GM21737 (cell line): ENCODE data around the gene ATF5.
A peak's percentile ranks its signal among the peaks of the same experiment; 100 is the strongest.

Source experiments
- ATAC-seq: cut with Tn5 transposase; IDR thresholded peaks from one replicate; pipeline ENCODE4 v1.9.1; 2021; ENCODE audit warnings: mild to moderate bottlenecking, moderate library complexity; ENCODE audit not compliant: unreplicated experiment

The ATF5 gene, protein sequence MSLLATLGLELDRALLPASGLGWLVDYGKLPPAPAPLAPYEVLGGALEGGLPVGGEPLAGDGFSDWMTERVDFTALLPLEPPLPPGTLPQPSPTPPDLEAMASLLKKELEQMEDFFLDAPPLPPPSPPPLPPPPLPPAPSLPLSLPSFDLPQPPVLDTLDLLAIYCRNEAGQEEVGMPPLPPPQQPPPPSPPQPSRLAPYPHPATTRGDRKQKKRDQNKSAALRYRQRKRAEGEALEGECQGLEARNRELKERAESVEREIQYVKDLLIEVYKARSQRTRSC

DNA sequence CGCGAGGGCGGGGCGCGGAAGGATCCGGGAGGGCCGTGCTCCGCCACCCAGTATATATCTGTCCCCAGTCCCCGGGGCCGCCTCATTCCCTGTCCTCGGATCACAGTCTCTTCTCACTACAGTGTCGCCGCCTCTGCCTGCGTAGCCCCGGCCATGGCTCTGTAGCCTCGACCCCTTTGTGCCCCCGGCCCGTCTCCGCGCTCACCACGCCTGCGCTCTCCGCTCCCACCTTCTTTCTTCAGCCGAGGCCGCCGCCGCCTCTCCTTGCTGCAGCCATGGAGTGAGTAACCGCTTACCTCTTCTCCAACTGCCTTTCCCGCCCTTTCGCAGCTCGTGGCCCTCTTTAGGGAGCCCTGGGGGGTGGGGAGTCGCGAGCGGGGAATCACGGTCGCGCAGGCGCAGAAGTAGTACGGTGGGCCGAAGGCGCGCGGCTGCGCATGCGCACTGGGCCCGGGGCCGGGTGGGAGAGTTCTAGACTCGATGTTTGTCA is at the start of gene ATF5, which contains the start of gene NUP62:
Gene ATF5, plus strand, starts transcription at position 85 of the 490 bp plus-strand sequence. CDS start 1,646 bp downstream, outside the sequence.
Gene NUP62, minus strand, starts transcription at position 384 of the 490 bp plus-strand sequence. CDS start 19,697 bp downstream, outside the sequence.
- ATAC-seq, result peak; percentile 39

DNA sequence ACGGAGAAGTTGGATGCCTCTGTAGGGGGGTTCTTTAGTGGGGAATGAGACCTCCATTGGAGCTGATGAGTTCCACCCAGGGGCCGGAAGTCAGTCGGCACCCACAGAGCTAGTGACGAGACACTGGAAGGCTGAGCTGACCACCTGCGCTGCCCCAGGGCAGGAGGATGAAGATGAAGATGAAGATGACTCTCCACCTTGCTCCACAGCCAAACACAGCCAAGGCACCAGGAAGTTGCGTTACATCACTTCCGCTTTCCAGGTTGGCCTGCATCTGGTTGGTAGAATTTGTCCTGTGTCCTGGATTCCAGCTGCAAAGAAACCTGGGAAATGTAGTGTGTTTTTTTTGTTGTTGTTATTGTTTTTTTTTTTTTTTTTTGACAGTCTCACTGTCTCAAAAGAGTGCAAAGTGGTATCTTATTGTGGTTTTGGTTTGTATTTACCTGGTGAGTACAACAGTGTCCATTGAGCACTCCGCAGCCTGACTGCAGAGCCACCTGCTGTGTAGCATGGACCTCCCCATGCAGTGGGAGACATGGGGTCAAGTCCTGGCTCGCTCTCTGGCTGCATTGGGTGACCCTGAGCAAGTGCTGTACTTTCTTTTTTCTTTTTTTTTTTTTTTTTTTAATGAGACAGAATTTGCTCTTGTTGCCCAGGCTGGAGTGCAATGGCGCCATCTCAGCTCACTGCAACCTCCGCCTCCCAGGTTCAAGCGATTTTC is 49.6 kb upstream of the ATF5 start:
- no peak for ATAC-seq

DNA sequence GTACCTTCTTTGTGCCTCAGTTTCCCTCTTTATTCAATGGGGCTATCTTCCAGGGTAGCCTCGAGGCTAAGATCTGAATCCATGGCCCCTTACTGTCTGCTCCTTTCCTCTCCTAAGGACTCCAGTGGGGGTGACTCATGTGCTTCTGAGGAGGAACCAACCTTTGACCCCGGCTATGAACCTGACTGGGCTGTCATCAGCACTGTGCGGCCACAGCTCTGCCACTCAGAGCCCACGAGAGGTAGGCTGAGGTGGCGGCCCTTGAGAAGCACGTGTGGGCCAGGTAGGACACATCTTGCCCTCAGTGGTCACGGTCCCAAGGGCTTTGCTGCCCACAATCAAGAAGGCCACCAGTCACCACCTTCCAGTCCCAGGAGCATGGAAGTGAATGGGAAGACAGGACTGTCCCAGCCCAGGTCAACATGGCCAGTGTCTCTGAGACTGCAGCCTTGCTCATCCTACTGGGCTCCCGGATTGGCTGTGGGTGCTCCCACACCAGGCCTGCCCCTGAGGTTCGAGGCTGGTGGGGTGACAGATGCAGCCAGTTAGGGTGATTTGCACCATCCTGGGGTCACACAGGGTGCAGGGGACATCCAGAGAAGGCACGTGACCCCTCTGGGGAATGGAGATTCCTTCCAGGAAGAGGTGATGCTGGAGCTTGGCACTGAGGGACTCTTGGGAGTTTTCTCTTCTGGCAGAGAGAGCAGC is 48.7 kb upstream of the ATF5 start:
- ATAC-seq, result no peak

DNA sequence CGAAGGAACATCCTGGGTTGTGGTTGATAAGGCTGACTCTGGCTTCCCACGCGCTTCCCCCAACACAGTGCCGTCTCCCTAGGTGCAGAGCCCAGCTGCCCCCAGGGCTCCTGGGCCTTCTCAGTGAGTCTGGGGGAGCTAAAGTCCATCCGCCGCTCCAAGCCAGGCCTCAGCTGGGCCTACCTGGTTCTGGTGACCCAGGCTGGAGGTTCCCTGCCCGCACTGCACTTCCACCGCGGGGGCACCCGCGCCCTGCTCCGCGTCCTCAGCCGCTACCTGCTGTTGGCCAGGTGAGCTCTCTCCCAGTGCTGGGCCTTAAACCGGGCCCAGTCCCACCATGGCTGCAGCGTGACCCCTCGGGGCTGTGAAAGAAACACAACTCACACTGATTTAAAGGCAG is 47.8 kb upstream of the ATF5 start:
- ATAC-seq, result no peak

DNA sequence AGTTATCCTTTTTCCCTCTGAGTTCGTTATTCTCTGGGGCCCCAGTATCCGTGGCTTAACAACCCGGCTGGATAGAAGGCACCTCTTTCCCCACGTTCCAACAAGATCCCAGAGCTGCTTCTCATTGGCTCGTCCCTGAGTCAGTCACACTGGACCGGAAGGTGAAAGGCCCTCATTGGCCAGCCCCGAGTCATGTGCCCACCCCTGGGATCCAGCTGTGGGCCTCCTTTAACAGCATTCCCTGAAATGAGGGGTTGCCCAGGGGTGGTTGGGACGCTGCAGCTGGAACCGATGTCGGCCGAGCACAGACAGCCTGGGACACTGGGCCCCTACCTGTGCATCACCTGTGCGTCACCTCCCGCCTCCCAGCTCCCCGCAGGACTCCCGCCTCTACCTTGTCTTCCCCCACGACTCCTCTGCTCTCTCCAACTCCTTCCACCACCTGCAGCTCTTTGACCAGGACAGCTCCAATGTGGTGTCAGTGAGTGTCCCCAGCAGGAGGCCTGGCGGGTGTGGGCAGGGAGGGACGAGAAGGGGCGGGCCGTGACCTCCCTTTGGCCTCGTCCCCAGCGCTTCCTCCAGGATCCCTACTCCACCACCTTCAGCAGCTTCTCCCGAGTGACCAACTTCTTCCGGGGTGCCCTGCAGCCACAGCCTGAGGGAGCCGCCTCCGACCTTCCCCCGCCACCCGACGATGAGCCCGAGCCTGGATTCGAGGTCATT is 47.2 kb upstream of the ATF5 start:
- no peak for ATAC-seq

DNA sequence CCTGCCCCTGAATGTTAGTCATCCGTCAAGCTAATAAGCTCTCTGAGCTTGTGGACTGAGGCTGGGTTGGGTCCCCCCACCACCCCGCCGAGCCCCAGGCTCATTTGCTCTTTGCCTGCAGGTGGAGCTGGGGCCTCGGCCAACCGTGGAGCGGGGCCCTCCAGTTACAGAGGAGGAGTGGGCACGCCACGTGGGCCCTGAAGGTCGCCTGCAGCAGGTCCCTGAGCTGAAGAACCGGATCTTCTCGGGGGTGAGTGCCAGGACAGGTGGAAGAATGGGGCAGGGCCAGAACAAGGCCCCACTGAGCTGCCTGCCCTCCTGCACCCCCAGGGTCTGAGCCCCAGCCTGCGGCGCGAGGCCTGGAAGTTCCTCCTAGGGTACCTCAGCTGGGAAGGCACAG is 46.4 kb upstream of the ATF5 start:
- no peak for ATAC-seq

DNA sequence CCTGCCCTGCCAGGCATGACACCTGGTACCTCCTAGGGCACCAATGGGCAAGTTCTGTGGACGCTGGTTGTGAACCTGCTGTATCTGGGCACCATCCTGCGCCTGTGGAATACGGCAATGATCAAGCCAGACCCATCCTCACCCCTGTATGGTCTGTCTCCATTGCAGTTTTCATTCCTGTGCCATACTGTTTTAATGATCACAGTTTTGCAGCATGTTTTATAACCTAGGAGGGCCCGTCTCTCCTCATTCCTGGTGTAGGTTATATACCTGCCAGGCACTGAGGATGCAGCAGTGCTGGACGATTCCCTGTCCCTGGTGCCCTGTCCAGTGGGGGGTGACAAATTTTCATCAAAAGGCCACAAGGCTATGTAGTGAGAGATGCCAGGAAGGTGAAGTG is 45.9 kb upstream of the ATF5 start:
- ATAC-seq, result no peak

DNA sequence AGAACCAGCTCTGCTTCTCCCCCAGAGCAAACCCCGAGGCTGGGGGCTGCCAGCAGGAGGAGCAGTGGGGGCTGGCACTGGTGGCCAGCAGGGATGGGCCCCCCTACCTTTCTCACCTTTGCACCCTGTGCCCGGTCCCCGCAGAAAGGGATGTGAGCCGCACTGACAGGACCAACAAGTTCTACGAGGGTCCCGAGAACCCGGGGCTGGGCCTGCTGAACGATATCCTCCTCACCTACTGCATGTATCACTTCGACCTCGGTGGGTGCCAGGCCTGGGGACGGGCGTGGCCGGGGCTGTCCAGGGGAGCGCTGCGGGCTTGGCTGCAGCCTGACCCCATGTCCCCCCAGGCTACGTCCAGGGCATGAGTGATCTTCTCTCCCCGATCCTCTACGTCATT is 44.9 kb upstream of the ATF5 start:
- no peak for ATAC-seq

DNA sequence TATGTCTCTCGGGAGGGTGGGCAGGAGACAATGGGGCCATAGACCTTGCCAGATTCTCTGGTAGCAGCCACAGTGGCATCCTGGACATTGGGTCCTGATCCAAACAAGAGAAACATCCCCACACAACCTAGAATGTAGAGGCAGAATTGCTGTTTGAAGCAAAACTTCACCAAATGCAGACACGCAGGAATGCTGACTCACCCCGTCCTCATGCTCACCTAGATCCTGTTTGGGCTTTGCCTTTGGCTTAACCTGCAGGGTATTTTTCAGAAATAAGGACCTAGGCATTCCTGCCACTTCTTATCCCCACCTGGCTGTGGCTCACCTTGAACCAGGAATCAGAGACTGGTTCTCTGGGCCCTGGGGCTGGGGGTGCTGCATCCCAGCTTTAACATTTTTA is 44.2 kb upstream of the ATF5 start:
- ATAC-seq, result no peak

DNA sequence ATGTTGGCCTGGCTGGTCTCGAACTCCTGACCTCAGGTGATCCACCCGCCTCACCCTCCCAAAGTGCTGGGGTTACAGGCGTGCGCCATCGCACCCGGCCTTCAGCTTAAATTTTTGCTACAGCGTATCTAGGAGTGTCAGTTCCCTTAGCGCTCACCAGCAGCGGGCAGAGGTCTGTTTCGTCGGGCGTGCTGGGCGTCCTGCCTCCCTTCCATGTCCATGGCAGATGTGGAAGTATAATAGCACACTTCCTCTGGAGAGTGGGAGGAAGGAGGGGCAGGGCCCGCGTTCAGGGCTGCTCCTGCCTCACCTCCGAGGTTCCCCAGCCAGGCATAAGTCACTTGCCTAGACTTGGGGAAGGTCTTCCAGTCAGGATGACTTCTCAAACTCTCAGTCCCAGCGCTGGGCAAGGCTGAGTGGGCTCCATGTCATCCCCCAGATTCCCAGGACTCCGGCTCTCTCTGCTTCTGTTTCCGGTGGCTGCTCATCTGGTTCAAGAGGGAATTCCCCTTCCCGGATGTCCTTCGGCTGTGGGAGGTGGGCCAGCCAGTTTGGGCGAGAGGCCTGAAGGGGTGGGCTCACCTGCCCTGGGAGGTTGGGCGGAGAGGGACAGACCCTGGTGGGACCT is 41.9 kb upstream of the ATF5 start:
- ATAC-seq, result no peak

DNA sequence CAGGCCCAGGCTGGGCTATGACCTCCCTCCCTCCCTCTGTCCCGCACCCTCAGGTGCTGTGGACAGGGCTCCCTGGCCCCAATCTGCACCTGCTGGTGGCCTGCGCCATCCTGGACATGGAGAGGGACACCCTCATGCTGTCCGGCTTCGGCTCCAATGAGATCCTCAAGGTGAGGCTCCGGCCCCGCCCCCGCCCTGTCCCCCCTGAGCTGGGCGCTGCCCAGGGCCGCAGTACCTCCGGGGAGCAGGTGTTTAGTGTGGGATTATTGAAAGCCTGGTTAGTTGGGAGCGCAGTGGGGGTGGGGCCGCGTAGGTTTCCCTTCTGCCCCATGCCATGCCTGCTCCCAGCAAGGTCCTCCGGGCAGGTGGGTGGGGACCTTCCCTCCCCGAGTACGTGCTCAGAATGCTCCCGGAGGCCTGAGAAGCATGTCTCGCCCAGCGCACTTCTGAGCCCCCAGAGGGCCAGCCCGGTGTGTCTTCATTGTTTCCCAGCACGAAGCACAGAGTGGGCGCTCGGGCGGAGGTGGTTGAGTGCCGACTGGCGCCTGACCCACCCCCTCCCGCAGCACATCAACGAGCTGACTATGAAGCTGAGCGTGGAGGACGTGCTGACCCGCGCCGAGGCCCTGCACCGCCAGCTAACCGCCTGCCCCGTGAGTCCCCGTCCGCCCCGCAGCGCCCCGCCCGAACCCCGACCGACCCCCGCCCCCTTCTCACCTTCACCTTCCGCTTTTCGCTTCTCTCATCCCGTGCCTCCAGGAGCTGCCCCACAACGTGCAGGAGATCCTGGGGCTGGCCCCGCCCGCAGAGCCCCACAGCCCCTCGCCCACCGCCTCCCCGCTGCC is 41.1 kb upstream of the ATF5 start:
- ATAC-seq, result no peak

DNA sequence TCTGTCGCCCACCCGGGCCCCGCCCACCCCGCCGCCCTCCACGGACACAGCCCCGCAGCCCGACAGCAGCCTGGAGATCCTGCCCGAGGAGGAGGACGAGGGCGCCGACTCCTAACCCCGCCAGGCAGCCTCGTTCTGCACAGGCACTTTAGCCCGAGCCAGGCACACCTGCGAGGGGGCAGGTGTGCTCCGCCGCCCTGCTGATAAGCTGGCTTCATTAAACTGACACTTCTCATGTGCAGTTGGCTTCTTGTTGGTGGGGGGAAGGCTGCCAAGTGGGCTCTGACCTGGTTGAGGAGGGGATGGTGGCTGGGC is 40.5 kb upstream of the ATF5 start:
- ATAC-seq, result no peak

DNA sequence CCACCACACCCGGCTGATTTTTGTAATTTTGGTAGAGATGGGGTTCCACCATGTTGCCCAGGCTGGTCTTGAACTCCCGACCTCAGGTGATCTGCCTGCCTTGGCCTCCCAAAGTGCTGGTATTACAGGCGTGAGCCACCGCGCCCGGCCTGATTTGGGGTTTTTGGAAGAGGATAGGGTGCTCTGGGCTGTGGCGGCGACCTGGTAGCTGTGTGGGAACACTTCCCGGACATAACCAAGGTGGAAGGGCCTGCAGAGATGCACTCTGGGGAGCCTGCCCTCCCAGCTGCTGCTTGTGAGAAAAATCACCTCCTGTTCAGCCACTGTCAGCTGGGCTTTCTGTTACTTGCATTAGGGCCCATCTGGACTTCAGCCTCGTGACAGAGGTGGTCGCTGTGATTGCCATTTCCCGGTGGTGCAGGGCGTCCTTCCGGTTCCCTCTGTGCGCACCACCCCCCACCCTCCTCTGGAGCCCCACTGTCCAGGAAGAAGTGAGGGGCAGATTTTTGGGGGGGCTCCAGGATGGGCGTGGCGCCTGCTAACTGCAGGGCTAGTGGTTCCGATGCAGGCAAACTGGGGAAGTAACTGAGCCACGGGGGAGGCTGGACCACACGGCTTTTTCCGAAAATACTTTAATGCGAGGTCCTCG is 39.8 kb upstream of the ATF5 start:
- ATAC-seq, result no peak

DNA sequence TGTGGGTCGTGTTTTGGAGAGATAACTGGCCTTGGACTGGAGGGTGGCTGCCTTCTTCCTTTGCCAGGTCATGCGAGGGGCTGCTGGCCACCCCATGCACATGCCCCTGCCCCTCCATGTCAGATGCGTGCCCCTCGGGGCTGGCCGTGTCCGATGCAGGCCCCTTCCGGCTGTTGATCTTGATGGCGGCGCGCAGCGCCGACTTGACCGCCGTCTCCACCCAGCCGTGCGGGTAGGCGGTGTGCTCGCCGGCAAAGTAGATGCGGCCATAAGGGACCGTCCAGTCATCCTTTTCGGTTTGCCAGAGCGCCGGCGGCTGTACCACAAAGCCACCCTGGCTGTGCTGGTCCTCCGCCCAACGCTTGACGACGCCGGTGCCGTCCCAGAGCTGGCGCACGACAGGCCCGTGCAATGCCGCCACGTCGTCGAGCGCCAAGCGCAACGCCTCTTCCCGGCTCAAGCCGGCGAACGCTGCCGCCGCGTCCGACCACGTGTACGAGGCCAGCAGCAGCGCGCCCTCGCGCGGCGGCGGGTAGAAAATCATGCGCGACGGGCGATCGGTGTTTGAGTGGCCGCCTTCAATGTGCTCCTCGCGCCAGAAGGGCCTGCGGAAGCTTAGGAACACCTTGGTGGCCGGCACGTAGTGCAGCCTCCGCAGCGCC is 39.2 kb upstream of the ATF5 start:
- no peak for ATAC-seq

DNA sequence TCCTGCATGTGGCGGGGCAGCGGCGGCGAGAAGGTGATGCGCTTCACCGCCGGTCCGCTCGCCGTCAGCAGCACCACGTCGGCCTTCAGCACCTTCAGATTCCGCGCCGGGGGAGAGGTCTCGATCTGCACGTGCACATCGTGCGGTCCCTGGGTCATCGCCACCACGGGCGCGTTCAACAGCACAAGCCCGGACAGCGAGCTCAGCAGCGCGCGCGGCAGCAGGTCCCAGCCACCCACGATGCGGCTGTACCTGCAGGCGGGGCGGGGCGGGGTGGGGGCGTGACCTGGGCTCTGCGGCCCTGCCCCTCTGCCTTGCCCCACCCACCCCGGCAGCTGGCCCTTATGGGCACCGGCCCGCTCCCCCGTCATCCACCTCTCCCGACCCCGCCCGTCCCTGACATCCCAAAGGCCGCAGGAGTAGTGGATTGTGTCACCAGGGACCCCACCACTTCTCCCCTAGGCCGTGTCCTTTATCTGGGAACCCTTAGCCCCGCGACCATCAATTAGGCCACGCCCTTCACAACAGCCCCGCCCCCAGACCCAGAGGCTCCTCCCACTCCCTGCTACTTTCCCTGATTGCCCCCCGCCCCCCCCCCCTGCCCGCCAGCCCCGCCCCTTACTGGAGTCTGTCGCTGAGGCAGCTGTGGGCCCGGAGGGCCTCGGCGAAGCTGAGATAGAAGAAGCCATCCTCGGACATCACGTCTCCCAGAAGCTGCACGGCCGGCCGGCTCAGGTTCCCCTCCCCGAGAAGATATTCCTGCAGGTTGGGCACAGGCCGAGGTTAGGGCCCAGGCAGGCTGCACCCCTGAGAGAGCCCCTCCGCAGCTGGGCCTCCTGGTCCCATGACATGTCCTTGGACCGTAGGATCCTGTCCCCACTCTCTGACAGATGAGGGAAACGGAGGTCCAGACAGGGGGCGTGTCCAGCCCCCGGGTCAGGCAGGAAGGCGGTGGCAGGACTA is 38.4 kb upstream of the ATF5 start:
- ATAC-seq, result no peak

DNA sequence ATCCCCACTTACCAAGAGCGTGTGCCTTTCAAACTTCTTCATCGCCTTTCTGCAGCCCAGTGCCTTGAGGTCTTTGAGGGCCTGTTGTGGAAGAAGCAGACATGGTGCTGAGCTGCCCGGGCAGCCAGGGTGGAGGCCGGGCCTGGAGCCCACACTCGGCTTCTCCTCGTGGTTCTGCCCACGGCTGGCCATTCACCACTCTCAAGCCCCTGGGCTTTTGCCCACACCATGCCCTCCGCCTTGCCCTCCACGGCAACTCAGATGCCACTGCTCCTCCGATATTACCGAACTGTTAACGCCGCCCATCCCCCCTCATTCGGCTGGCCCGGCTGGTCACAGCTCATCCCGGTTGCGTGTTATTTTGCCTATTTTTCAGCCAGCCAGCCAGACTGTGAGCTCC is 37.6 kb upstream of the ATF5 start:
- no peak for ATAC-seq

DNA sequence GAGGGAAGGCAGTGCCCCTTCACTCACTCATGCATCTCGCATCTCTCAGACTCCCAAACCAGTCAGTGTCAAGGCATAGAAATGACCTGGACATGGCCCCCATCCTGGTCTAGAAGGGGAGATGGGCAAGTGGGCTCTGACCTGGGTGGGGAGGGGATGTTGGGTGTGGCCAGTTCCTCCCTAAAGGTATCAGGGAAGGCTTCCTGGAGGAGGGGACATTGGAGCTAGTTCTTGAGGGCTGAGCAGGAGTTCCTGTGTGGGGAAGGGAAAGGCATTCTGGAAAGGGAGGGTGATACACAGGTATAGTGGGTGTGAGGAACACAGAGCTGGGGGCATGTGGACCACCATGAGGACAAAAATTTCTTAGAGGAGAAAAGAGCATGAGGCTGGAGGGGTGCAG is 36.3 kb upstream of the ATF5 start:
- no peak for ATAC-seq
